CD4-positive, alpha-beta T cell treated with Interleukin-4 for 4 hours (primary cell): Measurements from ENCODE around the gene AVPR1A.
"Not testable (repeated sequence)": the region's sequence is repeated elsewhere in the genome, so short reads cannot be mapped to it uniquely, and the experiment has no call there.

Source experiments
- DNase-seq: peaks from one replicate; pipeline ENCODE4 v3.0.0-alpha.2; 2020

AVPR1A gene

DNA sequence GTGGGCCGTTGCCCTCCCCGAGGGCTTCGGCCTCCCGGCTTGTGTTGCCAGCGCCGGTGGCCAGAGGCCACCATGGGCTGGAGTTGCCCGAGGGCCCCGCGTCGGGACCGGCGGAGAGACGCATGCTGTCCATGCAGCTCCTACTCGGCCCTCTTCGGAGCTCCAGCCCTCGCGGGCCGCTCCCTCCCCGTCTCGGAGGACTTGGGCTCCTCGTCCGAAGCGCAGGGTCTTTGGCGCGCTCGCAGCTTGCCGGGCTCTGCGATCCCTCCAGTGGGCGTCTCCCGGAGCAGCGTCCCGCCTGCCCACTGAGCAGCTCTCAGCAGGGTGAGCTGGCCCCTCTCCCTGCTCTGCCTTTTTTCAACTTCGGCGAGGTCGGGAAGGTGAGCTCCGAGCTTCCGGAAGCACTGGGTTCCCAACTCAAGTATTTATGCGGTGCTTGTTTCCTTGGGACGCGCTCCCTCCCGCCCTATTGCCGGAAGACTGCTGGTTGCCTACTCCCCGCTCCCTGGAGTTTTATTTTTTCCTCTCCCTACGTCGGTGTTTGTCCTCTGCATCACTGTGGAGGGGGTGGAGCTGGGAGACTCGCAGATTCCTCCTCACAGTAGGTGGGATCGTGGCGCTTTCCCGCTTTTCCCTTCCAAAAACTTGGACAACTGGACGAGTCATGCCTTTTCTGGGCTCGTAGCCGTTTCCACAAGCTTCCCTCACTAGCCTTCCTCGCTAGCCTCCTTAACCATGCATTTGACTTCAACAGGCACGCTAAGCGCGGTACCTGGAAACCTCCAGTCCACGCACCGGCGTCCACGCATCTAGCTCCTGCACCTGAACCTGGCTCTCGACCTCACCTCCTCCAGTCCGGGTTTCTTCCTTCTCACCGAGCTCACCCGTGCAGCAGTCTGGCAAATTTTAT, at the start of gene AVPR1A:
TSS of gene AVPR1A (minus strand) at position 489 of the 910 bp plus-strand sequence. CDS start at position 124, 365 bp downstream.
- no peak for DNase-seq

DNA sequence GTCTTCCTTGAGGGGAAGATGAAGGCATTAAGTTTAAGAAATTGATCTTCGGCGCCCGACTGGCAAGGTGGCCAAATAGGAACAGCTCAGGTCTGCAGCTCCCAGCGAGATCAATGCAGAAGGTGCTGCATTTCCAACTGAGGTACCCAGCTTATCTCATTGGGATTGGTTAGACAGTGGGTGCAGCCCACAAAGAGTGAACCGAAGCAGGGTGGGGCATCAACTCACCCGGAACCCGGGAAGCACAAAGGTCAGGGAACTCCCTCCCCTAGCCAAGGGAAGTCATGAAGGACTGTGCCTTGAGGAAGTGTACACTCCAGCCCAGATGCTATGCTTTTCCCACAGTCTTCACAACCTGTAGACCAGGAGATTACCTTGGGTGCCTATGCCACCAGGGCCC, 45.2 kb upstream of the AVPR1A start:
- no peak for DNase-seq

DNA sequence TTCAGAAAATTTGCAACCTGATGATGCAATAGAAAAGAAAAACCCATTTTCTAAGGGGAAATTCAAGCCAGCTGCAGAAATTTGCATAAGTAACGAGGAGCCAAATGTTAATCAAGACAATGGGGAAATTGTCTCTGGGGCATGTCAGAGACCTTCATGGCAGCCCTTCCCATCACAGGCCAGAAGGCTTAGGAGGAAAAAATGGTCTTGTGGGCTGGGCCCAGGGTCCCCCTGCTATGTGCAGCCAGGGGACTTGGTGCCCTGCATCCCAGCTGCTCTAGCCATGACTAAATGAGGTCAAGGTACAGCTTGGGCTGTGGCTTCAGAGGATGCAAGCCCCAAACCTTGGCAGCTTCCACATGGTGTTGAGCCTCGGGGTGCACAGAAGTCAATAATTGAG, 28.2 kb upstream of the AVPR1A start:
- DNase-seq: no peak

DNA sequence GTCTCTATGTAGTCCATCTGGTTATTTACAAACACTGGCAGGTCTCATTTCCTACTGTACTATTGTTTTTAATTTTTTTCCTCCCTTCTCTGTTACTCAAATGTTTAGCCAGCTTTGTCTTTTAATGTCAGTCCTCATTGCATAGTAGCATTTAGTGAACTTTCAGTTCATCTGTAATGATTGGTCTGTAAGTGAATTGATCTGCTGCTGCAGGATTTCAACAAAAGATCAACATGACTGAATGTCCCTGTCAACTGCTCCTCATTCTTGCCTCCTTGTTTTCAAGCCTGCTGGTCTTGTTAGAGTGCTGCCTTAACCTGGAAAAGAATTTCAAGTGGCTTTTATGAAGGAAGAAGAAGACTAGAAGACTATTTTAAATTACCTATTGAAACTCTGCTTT, 19.3 kb upstream of the AVPR1A start:
- DNase-seq: no peak

DNA sequence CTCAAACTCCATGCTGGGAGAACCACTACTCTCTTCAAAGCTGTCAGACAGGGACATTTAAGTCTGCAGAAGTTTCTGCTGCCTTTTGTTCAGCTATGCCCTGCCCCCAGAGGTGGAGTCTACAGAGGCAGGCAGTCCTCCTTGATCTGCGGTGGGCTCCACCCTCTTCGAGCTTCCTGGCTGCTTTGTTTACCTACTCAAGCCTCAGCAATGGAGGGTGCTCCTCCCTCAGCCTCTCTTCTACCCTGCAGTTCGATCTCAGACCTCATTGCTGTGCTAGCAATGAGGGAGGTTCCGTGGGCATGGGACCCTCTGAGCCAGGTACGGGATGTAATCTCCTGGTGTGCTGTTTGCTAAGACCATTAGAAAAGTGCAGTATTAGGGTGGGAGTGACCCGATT, 16.7 kb upstream of the AVPR1A start:
- not testable (repeated sequence) for DNase-seq

DNA sequence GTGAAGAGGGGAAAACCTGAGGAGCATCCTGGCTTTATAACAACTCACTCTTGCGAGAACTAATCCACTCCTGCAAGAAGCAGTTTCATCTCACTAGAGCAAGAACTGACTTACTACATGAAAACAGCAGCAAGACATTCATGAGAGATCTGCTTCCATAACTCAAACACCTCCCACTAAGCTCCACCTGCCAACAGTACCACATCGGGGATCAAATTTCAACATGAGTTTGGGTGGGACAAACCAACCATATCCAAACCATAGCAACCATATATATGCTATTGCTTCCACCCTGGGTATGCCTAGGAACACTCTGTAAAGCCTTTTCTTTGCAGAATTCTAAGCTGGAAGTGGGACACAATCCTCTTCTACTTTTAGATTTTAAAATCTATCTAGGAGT, 13.9 kb upstream of the AVPR1A start:
- no peak for DNase-seq

DNA sequence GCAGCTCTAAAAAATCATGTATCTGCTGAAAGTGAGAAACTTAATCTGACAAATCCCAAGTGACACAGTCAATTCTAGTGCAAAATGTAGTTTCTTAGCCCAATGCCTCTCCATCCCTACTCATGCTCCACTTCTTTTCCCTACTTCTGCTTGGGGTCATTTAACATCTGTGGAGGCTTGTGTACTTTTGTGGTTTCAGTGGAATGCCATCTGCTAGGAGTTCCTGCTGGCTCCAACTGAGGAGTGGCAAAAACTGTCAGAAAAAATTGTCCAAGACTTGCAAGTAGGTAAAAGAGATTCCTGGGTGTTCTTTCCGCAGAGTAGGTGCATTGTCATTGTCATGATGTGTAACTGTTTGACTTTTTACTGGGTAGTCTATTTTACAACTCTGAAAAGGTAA, 12.5 kb upstream of the AVPR1A start:
- DNase-seq: no peak

DNA sequence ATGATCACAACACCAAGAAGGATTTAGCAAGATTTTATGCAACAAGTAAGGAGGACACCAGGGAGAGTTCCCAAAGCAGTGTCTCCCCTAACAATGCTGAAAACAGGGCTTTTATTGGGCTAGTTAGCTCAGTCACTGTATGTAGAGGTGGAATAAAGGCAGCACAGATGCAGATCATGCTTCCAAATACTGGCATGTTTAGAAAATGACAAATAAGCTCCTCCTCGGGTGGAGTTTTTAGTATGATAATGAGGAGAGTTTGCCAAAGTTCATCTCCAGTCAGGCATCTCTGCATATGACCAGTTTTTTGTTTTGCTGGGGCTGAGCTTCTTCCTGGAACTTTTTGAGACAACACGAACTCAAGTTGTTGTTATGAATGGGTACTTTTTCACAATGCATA, 4.4 kb upstream of the AVPR1A start:
- no peak for DNase-seq

DNA sequence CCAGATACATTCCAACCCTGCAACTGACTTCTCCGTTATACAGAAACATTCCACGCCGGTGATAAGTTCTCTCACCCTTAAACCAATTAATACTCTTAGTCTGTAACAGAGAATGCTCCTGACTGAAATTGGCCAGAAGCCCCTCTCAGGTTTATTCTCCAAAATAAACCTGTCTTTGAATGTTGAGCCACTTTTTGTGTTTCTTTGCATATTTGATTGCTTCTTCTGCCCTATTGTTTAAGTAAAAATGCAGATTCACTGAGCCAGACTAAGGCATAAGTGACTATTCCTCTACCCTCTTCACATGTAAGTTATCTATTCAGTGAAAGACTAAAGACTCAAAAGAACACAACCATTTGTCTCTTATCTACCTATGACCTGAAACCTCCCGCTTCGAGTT, 3.6 kb upstream of the AVPR1A start:
- no peak for DNase-seq

DNA sequence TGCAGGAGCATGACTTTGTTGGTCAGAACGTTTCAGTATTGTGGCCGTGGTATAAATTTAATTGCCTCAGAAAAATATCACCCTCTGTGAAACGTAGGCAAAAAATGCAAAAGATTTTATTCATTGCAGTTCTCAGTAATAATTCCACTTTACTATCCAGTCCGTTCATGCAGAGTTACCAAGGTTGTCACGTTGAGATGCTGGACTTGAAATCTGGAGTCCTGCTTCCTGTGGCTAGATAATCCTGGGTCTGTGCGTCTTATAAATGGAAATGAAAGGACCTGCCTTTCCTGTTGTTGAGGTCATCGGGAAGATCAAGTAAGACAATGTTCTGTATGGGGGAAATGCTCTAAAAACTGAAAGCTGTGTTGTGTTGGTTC, 1.3 kb upstream of the AVPR1A start:
- no peak for DNase-seq

DNA sequence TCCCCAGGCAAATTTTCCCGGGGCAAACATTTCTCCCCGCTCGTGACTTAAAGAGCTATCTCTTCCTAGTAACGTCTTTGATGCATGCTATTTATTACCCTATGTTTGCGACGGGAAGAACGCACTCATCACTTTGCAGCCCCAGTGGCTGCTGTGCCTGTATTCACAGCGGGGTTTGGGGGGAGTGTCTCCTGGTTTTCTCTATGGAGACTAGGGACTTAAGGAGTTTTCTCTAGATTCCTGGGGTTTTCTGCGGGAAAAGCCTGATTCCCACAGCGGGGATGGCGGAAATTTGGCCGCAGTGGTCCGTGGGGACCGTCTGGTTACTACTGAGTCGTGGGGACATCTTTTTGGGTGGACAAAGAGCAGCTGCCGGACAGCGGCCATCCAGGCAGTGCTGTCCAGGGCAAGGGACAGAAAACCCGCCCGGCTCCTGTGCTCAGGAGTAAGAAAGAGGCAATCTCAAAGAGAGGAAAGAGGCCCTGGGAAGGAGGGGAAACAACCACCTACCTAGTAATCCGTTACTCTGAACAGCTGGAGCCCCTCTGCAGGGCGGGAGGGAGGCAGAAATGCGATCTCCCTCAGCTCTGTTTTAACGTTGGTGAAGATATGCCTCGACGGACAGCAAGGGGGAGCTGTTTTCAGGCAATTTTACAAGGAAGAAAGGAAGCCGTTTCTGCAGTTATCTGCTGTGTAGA, 771 bp upstream of the AVPR1A start:
- no peak for DNase-seq

DNA sequence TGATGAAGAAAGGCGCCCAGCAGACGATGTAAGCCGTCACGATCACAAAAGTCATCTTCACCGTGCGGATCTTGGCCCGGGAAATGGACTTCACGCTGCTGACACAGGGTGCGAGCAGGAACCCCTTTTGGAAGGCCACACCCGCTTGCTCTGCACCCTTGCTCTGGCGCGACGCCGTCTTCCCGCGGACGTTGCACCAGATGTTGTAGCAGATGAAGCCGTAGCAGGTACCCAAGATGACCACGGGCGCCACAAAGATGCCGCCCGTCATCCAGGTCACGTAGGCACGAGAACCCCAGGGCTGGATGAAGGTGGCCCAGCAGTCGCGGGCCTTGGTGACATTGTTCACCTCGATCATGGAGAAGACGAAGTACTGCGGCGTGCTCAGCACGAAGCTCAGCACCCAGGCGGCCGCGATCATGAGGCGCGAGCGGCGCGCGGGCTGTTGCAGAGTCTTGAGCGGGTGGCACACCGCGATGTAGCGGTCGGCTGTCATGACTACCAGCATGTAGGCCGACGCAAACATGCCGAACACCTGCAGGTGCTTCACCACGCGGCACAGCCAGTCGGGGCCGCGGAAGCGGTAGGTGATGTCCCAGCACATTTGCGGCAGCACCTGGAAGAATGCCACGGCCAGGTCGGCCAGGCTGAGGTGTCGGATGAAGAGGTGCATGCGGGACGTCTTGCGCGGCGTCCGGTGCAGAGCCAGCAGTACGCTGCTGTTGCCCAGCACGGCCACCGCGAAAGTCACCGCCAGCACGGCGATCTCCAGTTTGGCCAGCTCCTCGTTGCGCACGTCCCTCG, 890 bp downstream of the AVPR1A start:
- no peak for DNase-seq

DNA sequence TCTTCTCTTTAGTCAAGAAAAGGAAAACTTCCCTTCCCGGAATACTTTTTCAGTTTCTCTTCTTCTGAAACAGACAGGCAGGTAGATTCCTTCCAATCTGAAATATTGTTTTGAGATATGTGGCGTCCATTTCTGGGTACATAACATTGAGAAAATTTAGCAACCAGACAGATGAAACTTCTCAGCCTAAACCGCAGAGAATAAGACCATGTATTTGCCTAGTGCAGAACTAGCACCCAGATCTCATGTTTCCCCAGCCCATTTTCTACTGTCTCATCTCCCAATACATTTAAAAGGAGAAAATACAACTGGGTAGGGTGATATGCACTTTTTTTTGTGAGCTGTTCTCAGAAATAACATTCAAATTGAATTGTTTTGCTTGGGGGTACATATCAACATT, 6.4 kb downstream of the AVPR1A start:
- DNase-seq: no peak

DNA sequence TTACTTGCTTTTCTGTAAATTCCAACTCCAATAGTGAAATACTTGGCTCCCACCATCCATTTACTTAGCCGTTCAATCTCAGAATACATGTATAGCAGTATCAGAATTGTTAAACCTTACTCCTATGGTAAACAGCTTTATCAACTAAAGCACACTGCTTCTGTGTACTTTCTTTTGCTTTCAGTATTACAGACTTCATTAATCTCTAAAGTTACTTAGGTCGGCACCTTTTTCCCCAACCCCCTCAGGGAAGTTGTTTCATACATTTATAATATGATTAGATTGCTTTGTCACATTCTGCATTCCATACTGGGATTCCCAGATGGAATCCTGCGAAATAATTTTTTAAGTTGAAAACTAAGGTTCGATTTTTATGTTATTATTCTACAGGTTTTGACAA, 12.5 kb downstream of the AVPR1A start:
- no peak for DNase-seq

DNA sequence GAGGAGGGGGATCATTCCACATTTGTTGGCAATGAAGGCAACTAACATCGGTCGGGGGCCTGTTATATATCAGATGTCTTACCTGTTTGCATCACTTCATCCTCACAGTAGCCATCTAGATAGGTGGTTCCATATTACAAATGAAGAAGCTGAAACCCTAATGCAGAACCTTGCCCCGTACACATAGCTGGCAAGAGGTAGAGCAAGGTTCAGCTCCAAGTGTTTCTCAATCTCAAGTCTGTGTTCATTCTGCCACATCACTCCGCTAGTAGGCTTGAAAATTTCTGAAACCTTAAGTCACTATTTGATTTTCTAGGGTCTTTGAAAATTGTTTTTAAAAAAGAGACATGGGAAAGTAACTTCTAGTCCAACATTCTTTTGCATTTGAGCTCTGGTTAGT, 17.0 kb downstream of the AVPR1A start:
- no peak for DNase-seq

DNA sequence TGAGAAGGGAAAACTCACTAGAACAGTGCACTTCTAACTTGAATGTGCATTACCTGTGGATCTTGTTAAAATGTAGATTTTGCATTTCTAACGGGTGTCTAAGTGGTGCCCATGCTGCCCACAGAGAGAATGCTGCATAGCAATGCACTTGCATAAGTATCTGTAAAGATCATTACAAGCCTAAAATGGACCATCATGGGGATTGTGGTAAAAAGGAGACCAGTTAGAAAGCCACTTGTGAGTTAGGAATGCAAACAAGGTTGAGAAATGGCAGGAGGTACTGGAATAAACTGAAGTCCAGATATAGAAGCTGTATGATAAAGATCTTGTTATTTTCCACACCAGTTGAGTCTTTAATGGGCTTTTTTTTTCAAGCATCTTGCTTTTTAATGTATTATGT, 18.8 kb downstream of the AVPR1A start:
- no peak for DNase-seq

DNA sequence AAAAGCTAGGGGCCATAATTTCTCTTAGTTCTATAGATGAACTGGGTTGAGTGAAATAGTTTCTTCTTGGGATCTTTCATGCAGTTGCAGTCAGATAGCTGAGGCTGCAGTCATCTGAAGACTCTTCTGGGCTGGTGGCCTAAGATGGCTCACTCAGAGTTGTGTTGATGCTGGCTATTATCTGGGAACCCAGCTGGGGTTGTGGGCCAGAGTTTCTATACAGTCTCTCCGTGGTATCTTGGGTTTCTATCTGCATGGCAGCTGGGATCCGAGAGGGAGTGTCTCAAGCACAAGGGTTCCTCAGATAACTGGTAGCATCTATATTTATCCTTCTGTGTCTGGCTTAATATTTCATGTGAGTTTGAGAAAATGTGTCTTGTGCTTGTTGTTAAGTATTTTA, 21.1 kb downstream of the AVPR1A start:
- DNase-seq: no peak

DNA sequence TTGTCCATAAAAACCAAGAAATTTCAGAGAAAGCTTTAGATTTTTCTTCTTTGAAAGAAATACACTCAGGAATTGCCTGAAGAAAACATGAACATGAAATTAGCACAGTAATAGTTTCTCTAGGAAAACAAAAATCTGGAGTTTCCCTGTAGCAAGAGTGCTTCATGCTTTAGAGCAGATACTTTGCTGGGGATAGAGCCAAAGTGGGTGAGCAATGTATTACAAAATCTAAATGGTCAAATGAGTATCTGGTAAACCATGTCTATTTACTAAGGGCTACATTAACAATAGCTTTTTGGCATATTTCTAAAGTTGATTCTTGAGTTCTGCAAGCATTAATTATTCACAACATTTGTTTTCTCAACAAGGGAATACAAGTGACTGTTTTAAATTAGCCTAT, 26.2 kb downstream of the AVPR1A start:
- DNase-seq: no peak

DNA sequence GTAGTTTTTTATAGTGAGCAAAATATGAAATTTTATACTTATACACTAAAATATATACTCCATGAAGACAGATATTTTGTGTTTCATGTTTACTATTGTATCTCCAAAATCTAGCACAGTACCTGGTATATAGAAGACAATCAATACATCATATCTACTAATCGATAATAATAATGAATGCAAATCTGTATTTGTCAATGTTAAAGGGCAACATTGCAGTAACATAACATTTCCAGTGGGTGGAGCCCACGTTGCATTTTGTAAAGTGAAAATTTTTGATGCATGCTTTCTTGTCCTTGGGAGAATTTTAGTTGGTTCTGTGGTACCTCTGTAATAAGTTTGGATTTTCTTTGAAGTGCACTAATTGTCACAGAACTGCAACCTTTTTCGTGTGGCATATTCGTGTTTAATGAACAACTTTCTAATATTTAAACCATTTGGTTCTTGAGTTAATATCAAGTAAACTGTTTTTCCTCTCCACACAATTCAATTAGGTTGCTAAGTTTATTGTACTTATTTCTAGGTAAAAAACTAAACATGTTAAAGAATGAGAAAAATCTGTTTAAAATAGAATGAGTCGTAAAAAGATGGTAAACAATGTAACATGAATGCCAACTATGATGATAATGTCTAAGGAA, 47.4 kb downstream of the AVPR1A start:
- DNase-seq: peak; percentile 26

DNA sequence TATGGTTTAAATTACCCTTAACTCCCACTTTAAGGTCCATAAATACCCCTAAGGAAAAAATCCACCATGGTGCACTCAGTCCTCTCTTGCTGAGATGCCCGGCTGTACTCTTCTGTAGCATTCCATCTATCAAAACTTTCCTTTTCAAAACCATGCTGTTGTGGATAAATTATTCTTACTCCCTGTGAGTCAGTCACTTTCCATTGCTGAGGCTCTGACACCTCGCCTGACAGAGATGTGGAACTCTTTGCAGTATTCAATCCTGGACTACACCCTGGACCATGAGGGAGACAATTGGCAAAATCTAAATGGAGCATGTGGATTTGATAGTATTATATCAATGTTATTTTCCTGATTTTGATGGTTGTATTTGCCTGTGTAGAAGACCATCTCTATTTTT, 49.1 kb downstream of the AVPR1A start:
- DNase-seq: no peak

DNA sequence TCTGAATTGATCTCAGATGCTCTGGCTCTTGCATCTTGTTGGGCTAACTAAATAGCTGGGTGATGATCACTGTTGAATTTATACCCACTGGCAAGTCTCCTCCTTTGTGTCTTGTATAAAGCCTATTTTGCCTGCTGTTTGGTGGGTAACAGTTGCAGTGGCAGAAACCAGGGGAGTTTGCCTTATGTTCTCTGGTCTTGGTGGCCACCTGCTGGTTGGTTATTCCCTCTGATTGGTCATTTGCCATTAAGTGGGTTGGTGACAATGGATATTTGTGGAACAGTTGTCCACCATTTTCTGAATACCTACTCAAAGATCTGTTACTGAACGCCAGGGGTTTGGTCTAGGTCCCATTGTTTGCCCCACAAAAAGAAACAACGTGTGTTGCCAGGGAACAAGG, 52.1 kb downstream of the AVPR1A start:
- DNase-seq: no peak

DNA sequence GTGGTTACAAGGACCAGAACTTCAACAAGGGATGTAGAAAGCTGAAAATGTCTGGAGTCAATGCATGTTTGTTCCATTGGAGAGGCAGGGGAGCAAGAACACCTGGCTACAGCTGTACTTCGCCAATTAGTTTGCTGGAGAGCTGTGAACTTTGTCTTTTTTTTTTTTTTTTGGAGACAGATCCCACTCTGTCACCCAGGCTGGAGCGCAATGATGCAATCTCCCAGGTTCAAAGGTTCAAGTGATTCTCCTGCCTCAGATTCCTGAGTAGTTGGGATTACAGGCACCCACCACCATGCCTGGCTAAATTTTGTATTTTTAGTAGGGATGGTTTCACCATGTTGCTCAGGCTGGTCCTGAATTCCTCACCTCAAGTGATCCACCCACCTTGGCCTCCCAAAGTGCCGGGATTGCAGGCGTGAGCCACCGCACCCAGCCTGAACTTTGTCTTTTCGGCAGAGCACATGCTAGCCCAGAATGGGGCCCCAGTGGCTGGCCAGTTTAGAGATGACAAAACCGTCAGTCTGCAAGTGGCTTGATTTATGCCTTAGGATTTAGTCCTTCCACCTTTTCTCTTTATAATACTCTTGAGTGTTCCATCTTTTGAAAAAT, 55.5 kb downstream of the AVPR1A start:
- no peak for DNase-seq

DNA sequence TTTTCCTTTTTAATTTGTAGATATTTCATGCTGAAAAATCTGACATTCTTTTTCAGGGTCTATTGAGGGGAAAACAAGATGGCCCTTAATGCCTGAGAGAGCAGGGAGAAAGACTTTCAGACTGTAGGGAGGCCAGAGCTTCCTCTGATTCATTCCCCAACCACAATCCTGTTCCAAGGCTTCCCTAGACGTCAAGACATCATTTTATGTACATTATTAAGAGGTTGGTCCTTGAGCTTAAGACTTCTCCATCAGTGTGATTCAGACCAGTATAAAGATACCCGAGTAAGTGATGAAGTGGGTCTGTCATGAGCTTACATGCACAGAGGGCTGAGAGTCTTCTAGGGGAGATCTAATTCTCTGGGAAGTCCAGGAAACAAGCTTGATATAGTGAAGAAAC, 57.3 kb downstream of the AVPR1A start:
- DNase-seq: no peak
